Fibroblast of pulmonary artery (primary cell): ENCODE results near the gene ZSCAN16.

Source experiments
- DNase-seq: peaks from one replicate; pipeline ENCODE4 v3.0.0-alpha.2; 2010; ENCODE audit warnings: low read depth
- H3K4me3 ChIP-seq: replicated peaks from 2 replicates; pipeline ENCODE4 v1.5.1; 2011; ENCODE audit warnings: low read depth, mild to moderate bottlenecking, control low read depth, low read length, moderate library complexity
- TF ChIP-seq, protein P1 (sequence below): IDR thresholded peaks from 2 replicates; pipeline ENCODE4 v1.5.1; 2011; ENCODE audit warnings: mild to moderate bottlenecking, control low read depth, low read length, inconsistent platforms; ENCODE audit errors: missing control alignments

Gene ZSCAN16

DNA sequence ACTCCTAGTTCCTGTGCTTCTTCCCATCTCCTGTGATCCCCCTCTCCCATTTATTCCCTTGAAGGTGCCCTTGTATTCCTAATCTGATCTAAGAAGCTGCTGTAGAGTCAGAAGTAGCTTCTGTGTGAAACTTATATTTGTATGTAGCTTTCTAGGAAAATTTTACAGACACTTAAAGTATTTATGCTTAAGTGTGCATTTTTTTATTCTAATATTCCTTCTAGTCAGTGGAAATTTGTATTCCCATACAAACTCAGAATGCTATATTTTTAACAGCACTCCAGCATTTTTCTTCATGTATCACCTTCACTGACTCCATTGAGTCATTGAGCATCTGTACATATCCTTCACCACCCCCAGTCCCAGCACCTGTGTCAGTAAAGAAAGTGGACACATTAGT is 29.9 kb downstream of the ZSCAN16 start:
- TF ChIP-seq, protein P1, sequence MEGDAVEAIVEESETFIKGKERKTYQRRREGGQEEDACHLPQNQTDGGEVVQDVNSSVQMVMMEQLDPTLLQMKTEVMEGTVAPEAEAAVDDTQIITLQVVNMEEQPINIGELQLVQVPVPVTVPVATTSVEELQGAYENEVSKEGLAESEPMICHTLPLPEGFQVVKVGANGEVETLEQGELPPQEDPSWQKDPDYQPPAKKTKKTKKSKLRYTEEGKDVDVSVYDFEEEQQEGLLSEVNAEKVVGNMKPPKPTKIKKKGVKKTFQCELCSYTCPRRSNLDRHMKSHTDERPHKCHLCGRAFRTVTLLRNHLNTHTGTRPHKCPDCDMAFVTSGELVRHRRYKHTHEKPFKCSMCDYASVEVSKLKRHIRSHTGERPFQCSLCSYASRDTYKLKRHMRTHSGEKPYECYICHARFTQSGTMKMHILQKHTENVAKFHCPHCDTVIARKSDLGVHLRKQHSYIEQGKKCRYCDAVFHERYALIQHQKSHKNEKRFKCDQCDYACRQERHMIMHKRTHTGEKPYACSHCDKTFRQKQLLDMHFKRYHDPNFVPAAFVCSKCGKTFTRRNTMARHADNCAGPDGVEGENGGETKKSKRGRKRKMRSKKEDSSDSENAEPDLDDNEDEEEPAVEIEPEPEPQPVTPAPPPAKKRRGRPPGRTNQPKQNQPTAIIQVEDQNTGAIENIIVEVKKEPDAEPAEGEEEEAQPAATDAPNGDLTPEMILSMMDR: no peak
- no peak overlapping the region for H3K4me3 ChIP-seq
- no peak for DNase-seq

DNA sequence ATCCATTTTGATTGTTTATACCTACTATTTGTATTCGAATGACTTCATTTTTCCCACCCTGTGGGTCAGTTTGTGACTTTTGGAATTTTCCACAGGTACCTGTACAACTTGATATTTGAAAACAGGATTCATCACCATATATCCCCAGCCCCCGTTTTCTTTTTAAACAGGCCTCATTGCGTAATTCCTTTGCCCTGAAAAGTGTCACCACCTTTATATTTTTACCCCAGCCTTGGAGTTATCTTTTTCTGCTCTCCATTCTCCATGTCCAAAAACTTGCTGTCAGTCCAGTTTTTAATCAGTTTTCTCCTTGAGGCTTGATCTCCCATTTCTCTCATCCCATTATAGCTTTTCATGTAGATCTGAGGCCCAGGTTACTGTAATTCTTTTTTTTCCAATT is 33.9 kb downstream of the ZSCAN16 start:
- TF ChIP-seq, protein P1: no peak
- no peak for DNase-seq
- no peak overlapping the region for H3K4me3 ChIP-seq

DNA sequence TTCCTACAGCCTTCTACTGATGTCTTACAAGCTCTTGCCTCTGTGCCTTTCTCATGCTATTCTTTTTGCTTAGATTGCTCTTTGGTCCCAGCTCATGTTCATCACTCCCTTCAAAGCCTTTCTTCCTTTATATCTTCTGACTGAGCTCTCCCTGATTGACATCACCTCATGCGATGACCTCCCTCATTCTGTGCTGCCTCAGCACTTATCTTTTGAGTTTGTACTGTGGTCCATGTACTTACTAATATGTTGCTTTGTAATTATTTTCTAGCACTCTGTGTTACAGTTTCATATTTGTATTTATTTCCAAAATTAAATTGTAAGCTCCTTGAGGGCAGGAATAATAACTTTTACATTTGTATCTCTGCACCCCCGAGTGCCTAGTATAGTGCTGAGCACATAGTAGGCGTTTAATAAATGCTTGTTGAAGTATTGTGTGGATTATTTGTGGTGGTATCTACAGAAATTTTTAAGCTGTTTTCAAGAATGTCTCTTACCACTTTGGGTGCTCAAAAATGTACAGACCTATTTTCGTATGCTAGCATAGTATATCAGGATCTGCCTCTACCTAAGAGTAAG is 34.7 kb downstream of the ZSCAN16 start:
- DNase-seq: no peak
- no peak overlapping the region for H3K4me3 ChIP-seq
- TF ChIP-seq, protein P1: no peak

DNA sequence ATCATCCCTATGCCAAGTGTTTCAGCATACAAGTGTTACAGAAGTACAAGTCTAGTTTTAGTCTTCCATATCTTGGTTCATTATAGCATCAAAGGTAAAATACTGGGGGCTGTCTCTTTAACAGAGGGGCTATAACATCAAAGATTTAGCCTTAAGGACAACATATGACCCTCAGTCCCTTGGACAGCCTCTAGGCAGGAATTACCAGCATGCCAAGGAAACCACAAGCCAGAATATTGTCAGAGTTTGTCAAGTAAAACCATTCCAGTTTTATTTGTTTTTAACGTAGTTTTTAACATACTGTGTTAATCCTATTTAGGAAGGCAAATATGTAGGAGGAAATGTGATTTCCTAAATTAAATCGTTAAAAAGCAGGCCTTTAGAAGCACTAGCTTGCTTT is 35.8 kb downstream of the ZSCAN16 start:
- no peak overlapping the region for H3K4me3 ChIP-seq
- TF ChIP-seq, protein P1: no peak
- DNase-seq: no peak

DNA sequence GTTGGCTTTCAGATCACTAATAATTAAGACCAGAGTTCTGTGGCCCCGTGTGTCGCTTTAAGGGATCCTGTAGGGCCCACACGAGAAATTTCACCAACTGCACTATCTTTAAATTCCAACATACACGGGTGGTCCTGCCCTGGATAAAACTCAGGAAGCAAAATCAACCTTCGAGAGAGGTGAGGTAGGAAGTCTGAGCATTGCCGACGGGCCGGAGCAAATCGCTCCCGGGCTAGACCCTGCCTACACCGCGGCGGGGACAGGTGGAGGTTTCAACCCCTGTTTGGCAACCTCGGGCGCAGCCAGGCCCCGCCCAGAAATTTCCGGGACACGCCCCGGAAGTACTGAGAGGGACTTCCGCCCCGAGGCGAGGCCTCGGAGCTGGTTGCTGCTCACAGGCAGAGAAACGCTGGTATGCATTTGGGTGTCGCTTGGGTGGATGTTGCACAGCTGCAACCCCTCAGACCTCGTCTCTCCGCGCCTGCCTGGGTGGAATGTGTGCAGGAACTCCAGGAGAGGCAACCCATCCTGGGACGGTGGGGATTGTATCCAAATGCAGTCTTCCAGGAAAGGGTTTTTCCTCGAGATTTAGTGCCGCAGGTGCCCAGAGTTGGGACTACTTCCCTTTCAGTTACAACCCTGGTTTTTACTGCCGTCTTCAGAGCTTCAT is 37.1 kb downstream of the ZSCAN16 start:
- TF ChIP-seq, protein P1: no peak
- peak; percentile 66 for DNase-seq
- peak overlapping the region; percentile 55 for H3K4me3 ChIP-seq

DNA sequence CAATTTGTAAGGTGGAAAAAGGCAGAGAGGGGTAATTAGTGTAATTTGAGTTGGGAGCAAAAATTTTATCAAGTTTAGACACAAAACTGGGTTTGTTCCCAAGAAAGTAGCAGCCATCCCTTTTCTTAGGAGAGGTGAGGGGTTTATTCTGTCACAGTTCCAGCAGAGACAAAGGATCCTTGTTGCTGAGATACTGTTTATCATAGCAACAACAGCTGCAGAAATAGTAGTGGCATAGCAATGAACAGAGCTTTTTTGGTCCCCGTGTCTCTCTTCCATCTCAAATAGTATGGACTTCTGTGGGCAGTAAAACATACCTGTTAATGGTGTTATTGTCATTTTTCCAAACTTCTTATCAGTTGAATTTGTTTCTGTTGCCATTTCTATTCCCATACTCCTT is 41.2 kb downstream of the ZSCAN16 start:
- H3K4me3 ChIP-seq: no peak overlapping the region
- TF ChIP-seq, protein P1: no peak
- no peak for DNase-seq

DNA sequence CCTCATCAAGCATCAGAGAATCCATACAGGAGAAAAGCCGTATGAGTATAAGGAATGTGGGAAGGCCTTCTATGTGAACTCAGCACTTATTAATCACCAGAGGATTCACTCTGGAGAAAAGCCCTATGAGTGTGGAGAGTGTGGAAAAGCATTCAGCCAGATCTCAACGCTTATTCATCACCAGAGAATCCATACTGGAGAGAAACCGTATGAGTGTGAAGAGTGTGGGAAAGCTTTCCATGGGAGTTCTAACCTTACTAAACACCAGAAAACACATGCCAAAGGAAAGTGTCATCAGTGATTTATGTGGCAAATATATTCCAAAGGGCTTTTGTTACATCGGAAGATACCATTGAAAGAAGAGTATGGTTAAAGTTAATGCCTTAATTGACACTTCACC is 42.7 kb downstream of the ZSCAN16 start:
- no peak overlapping the region for H3K4me3 ChIP-seq
- DNase-seq: peak; percentile 49
- TF ChIP-seq, protein P1: no peak
